Ishikawa (cell line): ENCODE measurements around the gene GAL3ST2.

Experiments
- EGR1 ChIP-seq: IDR thresholded peaks from 2 replicates; pipeline ENCODE4 v1.6.1; 2012
- TF ChIP-seq, protein P1 (sequence below): IDR thresholded peaks from 2 replicates; pipeline ENCODE4 v1.6.1; 2012

DNA sequence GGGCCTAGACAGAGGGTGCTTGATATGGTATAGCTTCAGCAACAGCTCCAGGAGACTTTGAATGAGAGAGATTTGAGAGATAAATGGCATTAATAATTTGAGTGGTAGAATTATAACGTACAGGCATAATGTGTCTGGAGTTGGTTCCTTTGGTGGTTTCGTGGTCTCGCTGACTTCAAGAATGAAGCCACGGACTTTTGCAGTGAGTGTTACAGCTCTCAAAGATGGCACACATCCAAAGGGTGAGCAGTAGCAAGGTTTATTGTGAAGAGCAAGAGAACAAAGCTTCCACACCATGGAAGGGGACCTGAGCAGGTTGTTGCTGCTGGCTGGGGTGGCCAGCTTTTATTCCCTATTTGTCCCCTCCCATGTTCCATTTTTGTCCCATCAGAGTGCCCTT, 59.0 kb downstream of the GAL3ST2 start:
- TF ChIP-seq, protein P1, sequence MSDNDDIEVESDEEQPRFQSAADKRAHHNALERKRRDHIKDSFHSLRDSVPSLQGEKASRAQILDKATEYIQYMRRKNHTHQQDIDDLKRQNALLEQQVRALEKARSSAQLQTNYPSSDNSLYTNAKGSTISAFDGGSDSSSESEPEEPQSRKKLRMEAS: no peak
- no peak for TF ChIP-seq EGR1
